ENCODE results near the gene SGPP2.

DNA sequence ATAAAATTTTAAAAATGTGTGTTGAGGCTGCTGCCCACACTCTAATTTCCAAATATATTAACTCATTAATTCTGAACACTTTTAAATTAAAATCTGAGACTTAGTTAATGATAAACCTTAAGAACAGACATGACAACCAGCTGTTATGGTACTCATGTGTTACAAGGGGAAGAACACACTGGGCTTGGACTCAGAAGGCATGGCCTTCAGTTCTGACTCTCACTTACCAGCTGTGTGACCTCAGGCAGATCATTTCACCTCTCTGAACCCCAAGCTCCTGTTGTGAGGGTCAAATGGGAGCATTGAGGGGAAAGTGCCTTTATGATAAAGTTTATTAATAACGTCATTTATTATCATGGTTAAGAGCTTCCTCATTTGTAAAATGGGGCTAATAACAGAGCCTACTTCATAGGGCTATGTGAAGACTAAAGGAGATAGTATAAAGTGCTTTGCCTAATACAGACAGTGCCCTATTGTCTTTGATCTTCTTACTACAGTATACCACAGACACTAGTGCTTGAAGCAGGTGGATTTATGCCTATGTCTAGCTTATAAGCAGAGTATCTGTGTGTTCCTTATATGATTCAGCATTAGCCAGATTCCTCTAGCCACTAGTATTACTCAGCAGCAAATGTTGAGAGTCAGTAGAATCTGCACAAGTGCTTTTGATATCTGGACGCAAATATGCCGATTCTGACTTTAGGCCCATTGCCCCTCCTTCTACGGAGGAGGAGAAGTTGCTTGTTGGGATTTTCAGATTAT lies 99.6 kb downstream of the SGPP2 start:
- TF ChIP-seq, protein P1, sequence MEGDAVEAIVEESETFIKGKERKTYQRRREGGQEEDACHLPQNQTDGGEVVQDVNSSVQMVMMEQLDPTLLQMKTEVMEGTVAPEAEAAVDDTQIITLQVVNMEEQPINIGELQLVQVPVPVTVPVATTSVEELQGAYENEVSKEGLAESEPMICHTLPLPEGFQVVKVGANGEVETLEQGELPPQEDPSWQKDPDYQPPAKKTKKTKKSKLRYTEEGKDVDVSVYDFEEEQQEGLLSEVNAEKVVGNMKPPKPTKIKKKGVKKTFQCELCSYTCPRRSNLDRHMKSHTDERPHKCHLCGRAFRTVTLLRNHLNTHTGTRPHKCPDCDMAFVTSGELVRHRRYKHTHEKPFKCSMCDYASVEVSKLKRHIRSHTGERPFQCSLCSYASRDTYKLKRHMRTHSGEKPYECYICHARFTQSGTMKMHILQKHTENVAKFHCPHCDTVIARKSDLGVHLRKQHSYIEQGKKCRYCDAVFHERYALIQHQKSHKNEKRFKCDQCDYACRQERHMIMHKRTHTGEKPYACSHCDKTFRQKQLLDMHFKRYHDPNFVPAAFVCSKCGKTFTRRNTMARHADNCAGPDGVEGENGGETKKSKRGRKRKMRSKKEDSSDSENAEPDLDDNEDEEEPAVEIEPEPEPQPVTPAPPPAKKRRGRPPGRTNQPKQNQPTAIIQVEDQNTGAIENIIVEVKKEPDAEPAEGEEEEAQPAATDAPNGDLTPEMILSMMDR (IDR thresholded peaks at IDR 0.05; ENCODE audit: insufficient read depth, low read depth, low read length), result no peak
- TF ChIP-seq EZH2 (IDR thresholded peaks at IDR 0.05; ENCODE audit: insufficient read depth, low read length), result no peak

Measured in astrocyte (in vitro differentiated cells and primary cell).